ENCODE measurements around the gene OMG. TPM values are rescaled to one million over a fixed set of nuclear protein-coding genes. Genes with fewer than 3 reads are reported as not detected.
"Not testable (repeated sequence)": the region's sequence is repeated elsewhere in the genome, so short reads cannot be mapped to it uniquely, and the experiment has no call there.

OMG gene
- total RNA-seq, 6 donors from 2014 or later: 2.1 to 25.7 (median 7.3) TPM; not detected in 1

GRCh38 chr17:31313982-31314781 is 17.1 kb upstream of the OMG start, which contains the start of gene EVI2B:
Gene EVI2B (minus strand): TSS chr17:31314054. CDS start chr17:31305609, 8,445 bp downstream.
- peak within 1 kb of the TSS in 3 of 4 donors; percentile 23 to 43 (median 40) for H3K4me3 ChIP-seq
- H3K9me3 ChIP-seq: no peaks in the 10 kb centered on the region
- WGBS, 2 donors: 39 to 65% methylated on average over 3 of the region's 3 CpGs
- peak in 1 of 2 donors; percentile 68 for ATAC-seq (ENCODE audit: low FRiP score in 2 of 2)
- TF ChIP-seq CTCF (IDR thresholded peaks at IDR 0.05) (no peak), POLR2A (IDR thresholded peaks at IDR 0.05) (no peak), POLR2AphosphoS5 (IDR thresholded peaks at IDR 0.05) (peak in 1 of 2 donors; percentile 9), EP300 (IDR thresholded peaks at IDR 0.05) (no peak)
- H3K27me3 ChIP-seq: no peaks in the 10 kb centered on the region
- DNase-seq: peak in 1 of 2 donors; percentile 35
- peak within 1 kb of the TSS; percentile 67 to 83 (median 77) for H3K27ac ChIP-seq
- peaks cover 3 to 7% (median 4%) of the 10 kb centered on the region in 4 donors for H3K4me1 ChIP-seq
- no peaks in the 10 kb centered on the region for H3K36me3 ChIP-seq

- 61 to 77% methylated on average over 7 of the region's 7 CpGs for WGBS, 2 donors
- H3K36me3 ChIP-seq; H3K27me3 ChIP-seq; ATAC-seq (ENCODE audit: low FRiP score in 2 of 2); H3K9me3 ChIP-seq; H3K4me1 ChIP-seq: not testable (repeated sequence)
- Histone ChIP-seq H3K4me3 (peak overlapping the region in 3 of 4 donors; percentile 23 to 43 (median 40)), H3K27ac (peak overlapping the region; percentile 48 to 83 (median 64))
- peak in 1 of 2 donors; percentile 38 for DNase-seq
Measured at GRCh38 chr17:31312223-31312622, 15.2 kb upstream of the OMG start.

GRCh38 chr17:31311526-31311925 is 14.5 kb upstream of the OMG start:
- peak overlapping the region in 3 of 4 donors; percentile 23 to 43 (median 40) for H3K4me3 ChIP-seq
- peaks cover 0 to 10% (median 3%) of the 10 kb centered on the region in 4 donors for H3K4me1 ChIP-seq
- H3K27me3 ChIP-seq: no peaks in the 10 kb centered on the region
- DNase-seq: no peak
- no peak for ATAC-seq (ENCODE audit: low FRiP score in 2 of 2)
- H3K9me3 ChIP-seq: no peaks in the 10 kb centered on the region
- 64 to 75% methylated on average over 3 of the region's 3 CpGs for WGBS, 2 donors
- peak overlapping the region; percentile 48 to 83 (median 64) for H3K27ac ChIP-seq
- TF ChIP-seq POLR2AphosphoS5 (IDR thresholded peaks at IDR 0.05) (no peak), POLR2A (IDR thresholded peaks at IDR 0.05) (no peak), EP300 (IDR thresholded peaks at IDR 0.05) (no peak), CTCF (IDR thresholded peaks at IDR 0.05) (no peak)
- H3K36me3 ChIP-seq: no peaks in the 10 kb centered on the region

- no peaks in the 10 kb centered on the region for H3K27me3 ChIP-seq
Measured at GRCh38 chr17:31310886-31311285, 13.8 kb upstream of the OMG start.

More at GRCh38 chr17:31310886-31311285, 13.8 kb upstream of the OMG start:
- ATAC-seq (ENCODE audit: low FRiP score in 2 of 2) (no peak), DNase-seq (peak in 1 of 2 donors; percentile 25)
- TF ChIP-seq POLR2AphosphoS5 (IDR thresholded peaks at IDR 0.05) (no peak), CTCF (IDR thresholded peaks at IDR 0.05) (no peak), POLR2A (IDR thresholded peaks at IDR 0.05) (no peak), EP300 (IDR thresholded peaks at IDR 0.05) (no peak)
- 51 to 67% methylated on average over 7 of the region's 7 CpGs for WGBS, 2 donors
- Histone ChIP-seq H3K4me3 (peak overlapping the region in 3 of 4 donors; percentile 23 to 43 (median 40)), H3K9me3 (no peaks in the 10 kb centered on the region), H3K27ac (peak overlapping the region; percentile 62 to 83 (median 69)), H3K4me1 (peaks cover 0 to 10% (median 3%) of the 10 kb centered on the region in 4 donors), H3K36me3 (no peaks in the 10 kb centered on the region)
